ENCODE measurements around the gene NEK11.
"Not testable (repeated sequence)": the region's sequence is repeated elsewhere in the genome, so short reads cannot be mapped to it uniquely, and the experiment has no call there.

NEK11 gene

DNA sequence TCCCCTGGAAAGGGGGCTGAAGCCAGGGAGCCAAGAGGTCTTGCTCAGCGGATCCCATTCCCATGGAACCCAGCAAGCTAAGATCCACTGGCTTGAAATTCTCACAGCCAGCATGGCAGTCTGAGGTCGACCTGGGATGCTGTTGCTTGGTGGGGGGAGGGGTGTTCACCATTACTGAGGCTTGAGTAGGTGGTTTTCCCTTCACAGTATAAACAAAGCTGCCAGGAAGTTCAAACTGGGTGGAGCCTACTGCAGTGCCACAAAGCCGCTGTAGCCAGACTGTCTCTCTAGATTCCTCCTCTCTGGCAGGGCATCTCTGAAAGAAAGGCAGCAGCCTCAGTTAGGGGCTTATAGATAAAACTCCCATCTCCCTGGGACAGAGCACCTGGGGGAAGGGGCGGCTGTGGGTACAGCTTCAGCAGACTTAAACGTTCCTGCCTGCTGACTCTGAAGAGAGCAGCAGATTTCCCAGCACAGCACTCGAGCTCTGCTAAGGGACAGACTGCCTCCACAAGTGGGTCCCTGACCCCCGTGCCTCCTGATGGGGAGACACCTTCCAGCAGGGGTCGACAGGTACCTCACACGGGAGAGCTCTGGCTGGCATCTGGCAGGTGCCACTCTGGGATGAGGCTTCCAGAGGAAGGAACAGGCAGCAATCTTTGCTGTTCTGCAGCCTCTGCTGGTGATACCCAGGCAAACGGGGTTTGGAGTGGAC, 15.8 kb downstream of the NEK11 start:
- DNase-seq (ENCODE audit: low spot score) = not testable (repeated sequence)

DNA sequence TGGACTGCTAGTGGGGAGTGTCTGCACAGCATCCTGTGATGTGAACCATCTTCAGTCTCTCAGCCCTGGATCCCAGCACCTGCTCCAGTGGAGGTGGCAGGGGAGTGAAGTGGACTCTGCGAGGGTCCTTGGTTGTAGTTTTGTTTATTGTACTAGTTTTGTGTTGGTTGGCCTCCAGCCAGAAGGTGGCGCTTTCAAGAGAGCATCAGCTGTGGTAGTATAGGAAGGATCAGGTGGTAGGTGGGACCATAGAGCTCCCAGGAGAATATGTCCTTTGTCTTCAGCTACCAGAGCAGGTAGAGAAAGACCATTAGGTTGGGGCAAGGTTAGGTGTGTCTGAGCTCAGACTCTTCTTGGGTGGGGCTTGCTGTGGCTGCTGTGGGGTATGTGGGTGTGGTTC, 20.9 kb downstream of the NEK11 start:
- no peak for DNase-seq (ENCODE audit: low spot score)

DNA sequence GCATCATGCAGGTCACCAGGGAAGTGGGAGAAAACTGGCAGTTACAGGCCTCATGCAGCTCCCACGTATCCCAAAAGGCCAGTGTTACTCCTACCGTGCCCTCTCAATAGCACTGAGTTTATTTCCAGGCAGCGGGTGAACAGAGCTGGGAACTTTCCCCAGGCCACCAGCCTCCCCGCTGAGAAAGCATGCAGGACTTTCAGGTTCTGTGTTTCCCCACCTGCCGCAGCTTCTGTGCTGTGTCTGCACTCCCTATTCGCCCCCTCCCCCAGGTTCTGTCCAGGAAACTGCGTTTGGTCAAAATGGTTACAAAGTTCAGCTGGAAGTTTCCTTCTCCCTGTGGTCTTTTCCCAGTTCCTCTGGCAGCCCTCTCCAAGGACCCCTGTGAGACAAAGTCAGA, 21.4 kb downstream of the NEK11 start:
- DNase-seq (ENCODE audit: low spot score) = no peak

DNA sequence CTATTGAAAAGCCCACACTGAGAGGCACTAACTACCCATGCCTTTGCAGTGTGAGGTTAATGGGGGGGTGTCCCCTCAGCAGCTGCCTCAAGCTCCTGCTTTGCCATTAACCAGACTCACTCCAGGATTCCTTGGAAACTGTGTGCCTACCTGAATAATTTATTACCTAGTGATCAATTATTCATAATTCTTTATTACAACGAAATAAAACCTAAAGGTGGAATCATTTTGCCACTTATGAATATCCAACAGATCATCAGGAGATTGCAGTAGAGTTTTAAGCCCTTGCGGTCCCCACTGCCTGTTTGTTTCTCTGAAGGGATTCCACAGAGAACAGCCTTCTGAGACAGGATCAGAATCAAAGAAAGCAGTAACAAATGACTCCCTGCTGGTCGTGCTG, 23.3 kb downstream of the NEK11 start:
- no peak for DNase-seq (ENCODE audit: low spot score)

DNA sequence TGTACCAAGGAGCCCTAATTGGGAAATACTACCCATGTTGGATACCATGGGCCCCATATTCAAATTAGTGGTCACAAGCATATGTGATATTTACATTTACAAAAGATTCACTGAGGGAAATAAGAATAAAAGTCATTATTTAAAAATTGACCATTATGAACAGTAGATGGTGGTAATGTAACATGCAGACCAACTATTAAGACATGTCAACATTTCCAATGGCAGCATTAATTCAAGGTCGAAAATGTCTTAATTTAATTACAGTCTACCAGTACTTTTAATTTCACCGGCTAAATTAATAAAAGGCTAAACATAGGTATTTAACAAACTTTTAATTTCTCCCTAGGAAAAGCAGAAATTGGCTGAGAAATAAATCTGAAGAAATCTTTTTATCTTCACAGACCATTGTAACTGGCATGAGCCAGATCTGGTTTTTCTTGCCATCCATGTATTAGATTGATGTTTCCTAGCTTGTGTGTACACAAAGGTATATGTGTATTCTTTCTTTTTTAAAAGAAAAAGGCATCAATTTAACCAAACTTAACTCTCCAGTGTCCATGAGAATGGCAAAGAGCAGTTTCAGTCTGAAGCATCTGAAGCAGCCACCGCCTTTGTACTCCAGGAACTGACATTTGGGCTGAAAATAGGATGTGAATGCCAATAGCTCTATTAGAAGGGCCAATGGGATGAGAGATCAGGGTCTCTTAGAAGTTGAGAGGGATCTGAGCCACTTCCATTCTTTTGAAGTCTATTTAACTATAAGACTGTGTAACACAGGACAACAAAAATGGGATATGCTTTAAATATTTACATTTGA, 26.6 kb downstream of the NEK11 start:
- no peak for DNase-seq (ENCODE audit: low spot score)

DNA sequence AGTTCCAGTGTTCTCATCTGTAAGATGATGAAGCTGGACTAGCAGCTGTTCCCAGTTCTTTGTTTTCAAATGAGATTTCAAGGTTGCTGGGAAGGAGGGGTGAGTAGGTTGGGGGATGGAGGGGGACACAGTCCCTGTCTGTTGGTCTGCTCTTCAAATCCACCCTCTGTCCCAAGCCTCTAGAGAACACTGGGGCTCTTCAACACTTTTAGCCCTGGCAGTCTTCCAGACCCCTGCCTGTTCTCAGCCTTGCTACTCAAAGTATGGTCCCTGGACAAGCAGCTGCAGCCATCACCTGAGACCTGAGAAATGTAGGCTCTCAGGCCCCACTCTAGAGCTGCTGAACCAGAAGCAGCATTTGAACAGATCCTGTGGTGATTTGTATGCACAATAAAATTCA, 41.3 kb downstream of the NEK11 start:
- DNase-seq (ENCODE audit: low spot score) = no peak

DNA sequence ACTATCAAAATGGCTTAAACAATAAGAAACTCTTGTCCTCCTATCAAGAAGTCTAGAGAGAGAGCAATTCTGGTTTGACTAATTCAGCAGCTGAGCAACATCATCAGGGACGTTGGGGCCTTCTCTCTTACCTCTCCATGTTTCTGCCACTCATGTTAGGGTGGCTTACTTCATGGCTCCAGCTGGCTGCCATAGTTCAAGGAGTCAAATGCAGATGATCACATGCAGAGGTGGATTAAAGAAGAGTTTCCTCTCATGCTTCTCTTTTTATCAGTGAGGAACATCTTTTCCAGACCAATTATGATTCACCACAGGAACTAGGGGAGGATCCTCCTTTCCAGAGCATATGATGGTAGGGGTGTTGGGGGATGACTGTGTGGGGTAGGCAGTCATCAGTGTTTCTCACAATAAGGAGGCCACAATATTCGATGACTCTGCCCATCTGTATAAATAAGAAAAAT, 45.5 kb downstream of the NEK11 start:
- DNase-seq (ENCODE audit: low spot score) = no peak

DNA sequence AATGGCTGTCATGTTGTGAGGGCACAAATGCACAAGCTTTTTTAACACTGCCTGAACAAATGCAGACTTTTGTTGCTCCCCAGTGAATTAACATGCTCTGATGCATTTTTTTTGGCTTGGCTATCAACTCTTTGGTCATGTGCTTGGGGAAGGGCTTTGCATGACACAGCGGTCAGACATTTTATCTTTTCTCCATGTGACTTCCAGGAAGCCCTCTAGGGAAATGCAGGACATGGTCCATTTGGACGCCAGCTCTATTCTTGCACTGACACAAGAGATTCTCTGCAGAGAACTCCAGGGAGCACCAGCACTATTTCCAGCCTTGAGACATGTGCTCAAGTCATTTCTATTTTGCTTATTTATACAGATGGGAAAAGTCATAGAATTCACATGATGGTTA, 46.2 kb downstream of the NEK11 start:
- DNase-seq (ENCODE audit: low spot score) = no peak

DNA sequence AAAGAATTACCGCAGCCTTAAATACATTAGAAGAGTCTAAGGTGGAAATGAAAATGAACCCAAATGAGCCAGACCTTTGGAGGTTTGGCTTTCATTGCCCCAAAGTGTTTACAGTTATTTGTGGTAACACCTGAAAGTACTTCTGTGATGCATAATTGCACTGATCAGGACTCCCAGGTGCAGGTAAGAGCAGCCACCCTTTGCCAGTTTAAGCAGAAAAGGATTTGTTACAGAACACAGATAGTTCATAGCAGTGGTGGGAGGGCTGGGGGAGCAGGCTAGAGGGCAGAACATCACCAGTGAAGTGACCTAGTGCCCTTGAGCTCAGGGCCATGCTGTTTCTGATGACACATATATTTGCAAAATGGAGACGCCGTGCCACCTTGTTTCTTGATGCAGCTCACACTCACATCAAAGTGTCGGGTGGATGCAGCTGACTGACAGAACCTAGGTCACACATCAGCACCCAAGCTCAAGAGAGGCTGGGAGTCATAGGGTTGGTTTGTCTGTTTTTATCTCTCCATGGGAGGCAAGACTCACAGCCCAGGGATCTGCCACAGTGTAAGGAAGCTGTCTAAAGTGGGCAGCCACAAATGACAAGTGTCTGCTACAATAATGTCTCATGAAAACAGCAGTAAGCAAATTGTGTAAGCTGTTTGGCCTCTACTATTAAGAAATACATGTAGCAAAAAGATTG, 49.1 kb downstream of the NEK11 start:
- no peak for DNase-seq (ENCODE audit: low spot score)

DNA sequence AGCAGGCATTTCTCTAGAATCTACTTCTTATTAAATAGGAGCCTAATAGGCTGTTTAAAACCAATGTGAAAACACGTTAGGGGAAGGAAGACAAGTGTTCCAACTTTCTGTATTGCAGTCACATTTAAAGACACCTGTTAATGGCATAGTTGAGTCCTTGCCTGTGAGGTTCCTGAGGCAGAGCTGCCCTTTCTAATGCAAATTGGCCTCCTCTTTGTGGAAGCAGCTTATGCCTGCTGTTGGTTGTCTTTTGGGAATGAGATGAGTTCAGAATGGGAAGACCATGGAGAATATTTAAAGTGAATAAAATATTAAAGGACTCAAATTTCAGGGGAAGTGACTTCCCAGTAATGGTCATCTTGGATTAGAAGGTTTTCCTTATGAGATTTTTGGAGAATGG, 51.2 kb downstream of the NEK11 start:
- DNase-seq (ENCODE audit: low spot score) = no peak

DNA sequence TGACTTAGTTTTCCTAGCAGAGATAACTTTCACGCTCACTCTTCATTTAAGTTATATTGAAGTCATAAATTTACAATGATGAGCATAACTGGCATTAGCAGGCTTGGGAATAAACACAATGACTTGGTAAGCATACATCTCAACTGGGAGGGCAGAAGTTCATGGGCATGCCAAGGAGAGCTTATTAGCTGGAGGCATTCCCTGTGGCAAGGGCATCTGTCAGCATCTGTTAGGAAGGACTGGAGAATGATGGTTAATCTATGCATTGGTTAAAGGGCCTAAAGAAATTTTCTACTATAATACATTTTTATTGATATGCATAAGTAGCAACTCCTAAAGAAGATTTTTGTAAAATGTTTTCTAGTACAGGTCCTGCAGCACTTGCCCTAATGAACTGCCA, 52.4 kb downstream of the NEK11 start:
- DNase-seq (ENCODE audit: low spot score) = no peak

DNA sequence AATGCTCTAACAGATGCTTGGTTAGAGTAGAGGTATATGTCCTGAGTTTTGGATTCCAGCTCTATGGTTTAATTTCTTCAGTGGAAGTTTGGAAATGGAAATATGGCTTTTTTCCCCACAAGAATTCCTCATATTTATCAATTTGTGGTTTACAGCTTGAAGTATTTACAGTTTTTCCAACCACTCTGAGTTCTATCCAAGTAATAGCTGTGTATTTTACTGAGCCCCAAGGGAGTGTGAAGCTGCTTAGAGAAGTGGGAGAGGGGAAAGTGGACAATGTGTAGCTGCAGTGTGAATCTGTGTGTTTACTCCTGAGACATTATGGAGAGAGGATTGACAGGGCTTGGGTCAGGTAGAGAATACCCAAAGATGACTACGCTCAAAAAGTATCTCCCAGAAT, 54.5 kb downstream of the NEK11 start:
- DNase-seq (ENCODE audit: low spot score) = no peak

DNA sequence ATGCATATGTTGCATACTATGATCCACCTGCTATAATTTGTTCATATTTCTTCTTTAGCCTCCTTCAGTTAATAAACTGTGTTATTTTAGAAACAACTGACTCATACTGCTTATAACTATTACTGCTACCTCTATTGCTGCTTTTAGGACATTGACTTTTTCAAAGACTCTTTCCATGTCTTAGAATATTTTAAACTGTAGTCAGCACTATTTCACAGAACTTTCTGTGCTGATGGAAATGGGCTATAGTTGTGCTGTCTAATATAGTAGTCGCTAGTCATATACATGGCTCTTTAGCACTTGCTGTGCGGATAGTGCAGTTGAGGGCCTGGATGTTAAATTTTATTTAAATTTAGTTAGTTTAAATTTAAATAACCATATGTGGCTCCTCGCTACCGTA, 55.6 kb downstream of the NEK11 start:
- DNase-seq (ENCODE audit: low spot score) = no peak

DNA sequence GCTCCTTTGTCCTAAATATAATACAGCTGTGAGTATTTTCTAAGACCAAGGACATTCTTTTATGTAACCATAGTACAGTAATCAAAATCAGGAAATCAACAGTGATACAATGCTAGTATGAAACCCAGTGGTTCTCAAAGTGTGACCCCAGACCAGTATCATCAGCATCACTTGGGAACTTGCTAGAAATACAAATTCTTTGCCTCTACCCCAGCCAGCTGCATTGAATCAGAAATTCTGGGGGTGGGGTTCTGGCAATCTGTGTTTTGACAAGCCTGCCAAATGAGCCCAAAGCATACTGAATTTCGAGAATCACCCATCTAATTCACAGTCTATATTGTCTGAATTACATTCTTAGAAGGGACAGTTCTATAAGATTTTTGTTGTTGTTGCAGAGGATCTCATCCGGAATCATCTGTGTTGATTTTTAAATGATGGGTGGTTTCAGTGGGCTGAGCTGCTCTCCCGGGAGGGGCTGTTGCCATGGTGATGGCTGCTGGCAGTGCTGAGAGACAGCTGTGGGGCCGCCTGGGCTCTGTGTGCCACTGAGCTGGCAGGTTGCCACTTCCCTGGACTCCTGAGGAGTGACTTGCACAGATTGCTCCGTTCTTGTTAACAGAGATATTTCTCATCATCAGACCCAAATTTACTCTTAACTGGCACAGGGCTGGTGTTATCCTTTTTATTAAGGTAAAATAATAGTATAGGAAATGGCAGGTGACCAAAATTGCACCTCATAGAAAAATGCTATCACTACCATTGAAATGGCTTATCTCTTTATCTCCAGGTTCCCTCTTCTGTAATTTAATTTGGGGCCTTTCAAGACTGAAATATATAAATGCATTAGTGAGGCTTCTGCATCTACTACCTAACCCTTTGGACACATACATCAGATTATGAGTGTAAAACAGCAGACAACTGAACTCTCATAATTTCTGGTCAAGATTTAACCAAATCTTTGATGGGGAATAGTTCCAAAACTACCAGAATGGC, 56.5 kb downstream of the NEK11 start:
- no peak for DNase-seq (ENCODE audit: low spot score)

DNA sequence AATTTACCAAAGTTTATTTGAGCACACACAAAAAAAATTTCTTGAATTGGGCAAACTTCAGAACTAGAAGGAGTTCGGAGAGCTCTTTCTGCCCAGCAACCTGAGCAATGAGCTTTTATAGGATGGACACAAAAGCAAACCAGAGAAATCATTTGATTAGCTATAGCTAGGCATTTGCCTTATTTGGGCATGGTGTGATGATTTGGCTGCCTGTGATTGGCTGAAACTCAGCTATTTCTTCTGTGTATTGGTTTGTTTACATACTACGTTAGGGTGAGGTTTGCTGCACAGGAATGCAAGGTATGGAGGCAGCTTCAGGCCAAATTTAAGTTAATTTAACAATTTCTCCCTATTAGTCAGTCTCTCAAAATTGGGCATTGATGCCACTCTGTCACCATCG, 65.1 kb downstream of the NEK11 start:
- no peak for DNase-seq (ENCODE audit: low spot score)

DNA sequence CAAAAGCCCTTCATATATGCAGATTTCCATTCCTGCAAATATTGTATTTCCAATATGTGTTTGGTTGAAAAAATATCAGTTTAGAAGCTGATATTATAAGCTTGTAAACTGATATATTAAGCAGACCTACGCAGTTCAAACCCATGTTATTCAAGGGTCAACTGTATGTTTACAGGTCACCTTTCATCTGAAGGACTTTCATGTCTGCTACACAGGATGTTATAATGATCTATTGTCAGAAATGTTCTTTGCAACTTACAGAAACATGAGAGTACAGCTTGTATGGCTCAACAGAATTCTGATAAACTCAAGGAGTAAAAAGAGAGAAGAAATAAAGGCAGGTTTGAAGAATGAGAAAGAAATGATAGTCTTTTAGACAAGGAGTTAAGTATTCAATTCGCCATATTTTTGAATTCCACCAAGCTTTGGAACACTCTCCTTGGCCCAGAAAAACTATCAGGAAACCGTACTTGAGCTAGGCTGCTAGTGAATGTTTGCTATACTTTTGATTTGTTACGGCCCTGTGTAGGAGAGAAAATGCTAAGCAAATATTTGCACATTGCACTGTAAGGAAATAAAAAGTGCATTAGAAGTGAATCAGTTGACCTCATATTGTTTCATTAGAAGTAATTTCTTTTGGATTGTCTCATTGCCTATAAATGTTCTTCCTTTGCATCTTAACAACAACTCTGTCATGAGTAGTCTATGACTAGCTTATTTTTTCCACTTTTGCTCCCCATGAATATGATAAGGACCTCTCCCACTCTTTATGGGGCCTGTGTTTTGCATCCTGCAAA, 81.2 kb downstream of the NEK11 start:
- no peak for DNase-seq (ENCODE audit: low spot score)

DNA sequence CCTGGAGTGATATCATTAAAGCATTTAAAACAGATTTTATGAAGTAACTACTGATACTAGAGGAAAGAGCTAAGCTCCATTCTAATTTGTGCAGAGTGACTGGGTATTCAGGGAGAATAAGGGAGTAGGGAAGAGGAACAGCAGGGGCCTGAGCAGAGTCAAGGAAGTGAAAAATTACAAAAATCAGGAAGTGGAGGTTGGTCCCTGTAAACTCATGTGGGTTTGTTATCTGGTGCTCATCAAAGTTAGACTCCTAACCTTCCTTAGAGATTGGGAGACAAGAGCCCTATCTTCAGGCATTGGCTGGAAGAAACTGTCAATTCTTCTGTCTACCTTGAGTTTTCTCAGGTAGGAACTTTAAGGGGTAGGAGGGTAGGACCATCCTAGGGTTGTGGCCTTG, 82.5 kb downstream of the NEK11 start:
- no peak for DNase-seq (ENCODE audit: low spot score)

DNA sequence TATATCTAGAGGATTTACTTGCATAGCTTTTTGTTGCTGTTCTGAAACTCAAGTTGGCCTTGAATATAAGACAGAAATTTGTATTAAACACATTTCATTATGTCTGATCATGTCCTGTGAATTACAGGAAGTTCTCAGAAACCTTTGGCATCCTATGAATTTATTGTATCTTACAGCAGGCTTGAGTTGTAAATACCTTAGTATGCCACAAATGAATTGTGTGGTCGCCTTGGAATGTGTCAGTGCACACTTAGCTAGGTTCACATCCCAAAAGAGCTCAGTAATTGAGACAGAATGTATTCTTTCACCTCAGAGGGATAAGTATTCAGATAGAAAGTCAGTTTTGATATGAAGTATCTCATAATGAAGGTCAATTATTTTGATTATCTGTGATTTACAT, 83.4 kb downstream of the NEK11 start:
- DNase-seq (ENCODE audit: low spot score) = no peak

DNA sequence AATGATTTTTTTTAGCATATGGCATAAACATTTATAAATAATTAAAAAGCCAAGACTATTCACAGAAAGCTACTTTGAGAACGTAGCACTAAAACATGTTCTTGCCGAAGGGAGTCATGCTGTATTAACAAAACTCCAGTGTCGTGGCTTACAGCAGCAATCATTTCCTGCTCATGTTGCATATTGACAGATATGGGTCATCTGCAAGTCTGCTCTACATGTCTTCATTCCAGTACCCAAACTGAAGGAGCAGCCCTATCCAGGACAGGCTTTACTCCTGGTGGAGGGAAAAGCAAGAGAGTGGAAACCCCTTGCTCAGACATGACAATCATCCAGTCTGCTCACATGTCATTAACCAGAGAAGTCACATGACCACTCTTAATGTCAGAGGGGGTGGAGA, 87.6 kb downstream of the NEK11 start:
- no peak for DNase-seq (ENCODE audit: low spot score)

DNA sequence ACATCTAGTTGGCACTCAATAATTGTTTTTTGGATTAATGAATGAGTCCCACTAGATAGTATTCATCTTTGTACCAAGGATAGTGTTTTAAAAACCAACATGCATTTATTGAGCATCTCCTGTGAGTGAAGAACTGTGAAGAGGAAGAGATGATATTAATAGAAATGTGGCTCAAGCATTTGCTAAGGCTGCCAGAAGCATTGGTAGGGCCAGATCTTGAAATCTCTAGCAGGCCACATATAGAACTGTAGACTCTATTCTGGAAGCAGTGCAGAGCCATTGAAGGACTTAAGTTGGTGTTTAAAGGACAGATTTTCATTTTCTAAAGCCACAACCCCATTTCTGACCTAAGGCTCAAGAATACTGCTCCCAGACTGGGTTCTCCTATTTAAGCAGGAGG, 99.0 kb downstream of the NEK11 start:
- DNase-seq (ENCODE audit: low spot score) = no peak

DNA sequence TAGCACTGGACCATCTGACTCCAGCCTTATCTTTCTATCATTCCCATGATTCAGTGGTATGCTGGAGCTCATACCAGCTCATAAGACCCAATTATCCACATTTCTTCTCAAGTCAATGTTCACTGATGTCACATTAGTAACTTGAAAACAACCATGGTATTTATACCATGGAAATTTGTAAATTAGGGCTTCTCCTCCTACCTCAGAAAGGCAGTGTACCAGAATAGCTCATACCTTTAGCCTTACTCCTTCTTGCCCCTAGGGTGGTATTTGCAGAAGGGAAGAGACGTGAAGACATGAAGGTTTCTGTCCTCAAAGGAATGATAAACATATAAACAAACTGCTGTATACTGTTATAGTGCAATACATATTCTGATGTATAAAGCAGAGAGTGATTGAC, 114.2 kb downstream of the NEK11 start:
- DNase-seq (ENCODE audit: low spot score) = no peak
